ENCODE measurements around the gene PHYHD1. TPM values are rescaled to one million over a fixed set of nuclear protein-coding genes. Genes with fewer than 3 reads are reported as not detected.

PHYHD1 gene
- total and polyA plus RNA-seq, 2 of the 13 experiments (the other 11 are each of a cell fraction or from before 2014, with no cell fraction given): 10.6 to 25.3 TPM

DNA sequence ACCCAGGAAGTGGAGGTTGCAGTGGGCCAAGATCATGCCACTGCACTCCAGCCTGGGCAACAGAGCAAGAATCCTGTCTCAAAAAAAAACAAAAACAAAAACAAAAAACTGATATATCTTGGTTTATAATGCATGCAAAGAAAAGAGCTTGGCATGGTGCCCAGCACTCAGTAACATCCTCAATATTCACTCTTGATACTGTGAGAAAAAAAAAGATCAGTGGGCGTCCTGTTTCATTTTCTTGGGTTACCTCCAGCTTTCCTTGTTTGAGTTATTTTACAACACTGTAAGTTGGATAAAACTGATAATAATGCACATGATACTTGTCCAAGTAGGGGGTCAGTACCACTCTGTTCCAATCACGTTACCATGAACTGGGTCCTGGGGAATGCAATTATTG is 7.8 kb downstream of the PHYHD1 start:
- no peak overlapping the region for H3K4me3 ChIP-seq (replicated peaks in 1 of 3; ENCODE audit: insufficient read depth in 1 of 3, low read depth in 2 of 3, low read length in 3 of 3)
- 100% methylated on average over 2 of the region's 2 CpGs for WGBS (ENCODE audit: low lambda C conversion rate)
- H3K9ac ChIP-seq (ENCODE audit: insufficient read depth, low read depth, low read length): no peak overlapping the region
- FAIRE-seq (no peak), ATAC-seq (no peak), DNase-seq (ENCODE audit: low spot score) (no peak)
- no peak overlapping the region for H3K27ac ChIP-seq (ENCODE audit: extremely low read length, insufficient read depth, low read length)
- POLR2A ChIA-PET: interaction anchor here (0.8 kb wide), 1 partner anchor 20 kb away, joined by 3 read pairs; no protein-coding TSS in a partner anchor
- BruUV-seq (replicated peaks): no TSS peak
- no peaks in the 10 kb centered on the region for H3K79me2 ChIP-seq (ENCODE audit: insufficient read depth, low read length)
- no peak for TF ChIP-seq KLF12 (CRISPR knock-in tag; IDR thresholded peaks at IDR 0.05; ENCODE audit: borderline replicate concordance)
- TF ChIP-seq, protein P1, sequence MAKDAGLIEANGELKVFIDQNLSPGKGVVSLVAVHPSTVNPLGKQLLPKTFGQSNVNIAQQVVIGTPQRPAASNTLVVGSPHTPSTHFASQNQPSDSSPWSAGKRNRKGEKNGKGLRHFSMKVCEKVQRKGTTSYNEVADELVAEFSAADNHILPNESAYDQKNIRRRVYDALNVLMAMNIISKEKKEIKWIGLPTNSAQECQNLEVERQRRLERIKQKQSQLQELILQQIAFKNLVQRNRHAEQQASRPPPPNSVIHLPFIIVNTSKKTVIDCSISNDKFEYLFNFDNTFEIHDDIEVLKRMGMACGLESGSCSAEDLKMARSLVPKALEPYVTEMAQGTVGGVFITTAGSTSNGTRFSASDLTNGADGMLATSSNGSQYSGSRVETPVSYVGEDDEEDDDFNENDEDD (CRISPR knock-in tag; IDR thresholded peaks at IDR 0.05; ENCODE audit: borderline replicate concordance): no peak
- no peak for TF ChIP-seq ZNF7 (CRISPR knock-in tag; IDR thresholded peaks at IDR 0.05)
- no peak for TF ChIP-seq ZNF496 (CRISPR knock-in tag; IDR thresholded peaks at IDR 0.05; ENCODE audit: insufficient replicate concordance)
- TF ChIP-seq ZNF781 (CRISPR knock-in tag; IDR thresholded peaks at IDR 0.05; ENCODE audit: borderline replicate concordance, not compliant biosample characterization): no peak
- no peak for TF ChIP-seq HCFC1 (IDR thresholded peaks at IDR 0.05; ENCODE audit: low read depth, low read length)
- TF ChIP-seq SIX4 (CRISPR knock-in tag; IDR thresholded peaks at IDR 0.05): no peak
- TF ChIP-seq, protein P2, sequence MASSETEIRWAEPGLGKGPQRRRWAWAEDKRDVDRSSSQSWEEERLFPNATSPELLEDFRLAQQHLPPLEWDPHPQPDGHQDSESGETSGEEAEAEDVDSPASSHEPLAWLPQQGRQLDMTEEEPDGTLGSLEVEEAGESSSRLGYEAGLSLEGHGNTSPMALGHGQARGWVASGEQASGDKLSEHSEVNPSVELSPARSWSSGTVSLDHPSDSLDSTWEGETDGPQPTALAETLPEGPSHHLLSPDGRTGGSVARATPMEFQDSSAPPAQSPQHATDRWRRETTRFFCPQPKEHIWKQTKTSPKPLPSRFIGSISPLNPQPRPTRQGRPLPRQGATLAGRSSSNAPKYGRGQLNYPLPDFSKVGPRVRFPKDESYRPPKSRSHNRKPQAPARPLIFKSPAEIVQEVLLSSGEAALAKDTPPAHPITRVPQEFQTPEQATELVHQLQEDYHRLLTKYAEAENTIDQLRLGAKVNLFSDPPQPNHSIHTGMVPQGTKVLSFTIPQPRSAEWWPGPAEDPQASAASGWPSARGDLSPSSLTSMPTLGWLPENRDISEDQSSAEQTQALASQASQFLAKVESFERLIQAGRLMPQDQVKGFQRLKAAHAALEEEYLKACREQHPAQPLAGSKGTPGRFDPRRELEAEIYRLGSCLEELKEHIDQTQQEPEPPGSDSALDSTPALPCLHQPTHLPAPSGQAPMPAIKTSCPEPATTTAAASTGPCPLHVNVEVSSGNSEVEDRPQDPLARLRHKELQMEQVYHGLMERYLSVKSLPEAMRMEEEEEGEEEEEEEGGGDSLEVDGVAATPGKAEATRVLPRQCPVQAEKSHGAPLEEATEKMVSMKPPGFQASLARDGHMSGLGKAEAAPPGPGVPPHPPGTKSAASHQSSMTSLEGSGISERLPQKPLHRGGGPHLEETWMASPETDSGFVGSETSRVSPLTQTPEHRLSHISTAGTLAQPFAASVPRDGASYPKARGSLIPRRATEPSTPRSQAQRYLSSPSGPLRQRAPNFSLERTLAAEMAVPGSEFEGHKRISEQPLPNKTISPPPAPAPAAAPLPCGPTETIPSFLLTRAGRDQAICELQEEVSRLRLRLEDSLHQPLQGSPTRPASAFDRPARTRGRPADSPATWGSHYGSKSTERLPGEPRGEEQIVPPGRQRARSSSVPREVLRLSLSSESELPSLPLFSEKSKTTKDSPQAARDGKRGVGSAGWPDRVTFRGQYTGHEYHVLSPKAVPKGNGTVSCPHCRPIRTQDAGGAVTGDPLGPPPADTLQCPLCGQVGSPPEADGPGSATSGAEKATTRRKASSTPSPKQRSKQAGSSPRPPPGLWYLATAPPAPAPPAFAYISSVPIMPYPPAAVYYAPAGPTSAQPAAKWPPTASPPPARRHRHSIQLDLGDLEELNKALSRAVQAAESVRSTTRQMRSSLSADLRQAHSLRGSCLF (CRISPR knock-in tag; IDR thresholded peaks at IDR 0.05; ENCODE audit: borderline replicate concordance): no peak
- no peak for TF ChIP-seq ZNF225 (CRISPR knock-in tag; IDR thresholded peaks at IDR 0.05)
- no peak for TF ChIP-seq ZFYVE20 (CRISPR knock-in tag; IDR thresholded peaks at IDR 0.05; ENCODE audit: borderline replicate concordance, low read depth)
- no peak overlapping the region for H2AFZ ChIP-seq (ENCODE audit: low read length)
- intact Hi-C loops (cut with micrococcal nuclease; ENCODE audit: unreplicated experiment): loop anchor here (1.0 kb wide), 3 partner anchors 46 to 76 kb away; partner anchors contain the start of gene LRRC8A
- H3K36me3 ChIP-seq (replicated peaks in 1 of 2; ENCODE audit: control insufficient read depth in 1 of 2, insufficient read depth in 2 of 2, low read length in 2 of 2): no peaks in the 10 kb centered on the region; a peak in 2 of 5 replicates
- no peaks in the 10 kb centered on the region for H4K20me1 ChIP-seq (ENCODE audit: insufficient read depth, low read length)
- peaks cover 9% of the 10 kb centered on the region for H3K4me1 ChIP-seq (ENCODE audit: insufficient read depth, low read length)
- CTCF ChIA-PET (ENCODE audit: low intra/inter-chr PET ratio, low total read pairs): interaction anchor here (0.8 to 2.3 kb wide), 5 partner anchors 46 to 196 kb away, joined by 3 to 54 read pairs (median 6); no protein-coding TSS in a partner anchor
- H3K4me2 ChIP-seq (ENCODE audit: low read depth, low read length): no peak overlapping the region
- no peaks in the 10 kb centered on the region for H3K27me3 ChIP-seq (ENCODE audit: control insufficient read depth in 1 of 2, insufficient read depth in 2 of 2, low read length in 2 of 2)
- in situ Hi-C loops (cut with HindIII; ENCODE audit: extremely low pct_ligation_motif_present, low pct_unique_long_range_greater_than_20kb): no loop called here
- H3K9me3 ChIP-seq (ENCODE audit: low read length): no peaks in the 10 kb centered on the region
